ENCODE data around the gene ZNF133.
"Not testable (repeated sequence)": the region's sequence is repeated elsewhere in the genome, so short reads cannot be mapped to it uniquely, and the experiment has no call there.

The ZNF133 gene

GRCh38 chr20:18287915-18288748 lies at the start of gene ZNF133:
Gene ZNF133, plus strand, starts transcription at chr20:18288527. Its CDS starts 17,160 bp downstream, at chr20:18305687.
- peak; percentile 94 for DNase-seq

- DNase-seq, result no peak
These were observed 47.3 kb upstream of the ZNF133 start for GRCh38 chr20:18240997-18241396.

GRCh38 chr20:18243802-18244201 lies 44.5 kb upstream of the ZNF133 start:
- no peak for DNase-seq

- not testable (repeated sequence) for DNase-seq
These were observed 39.8 kb upstream of the ZNF133 start for GRCh38 chr20:18248545-18248944.

GRCh38 chr20:18250217-18250616 lies 38.1 kb upstream of the ZNF133 start:
- DNase-seq, result no peak

- DNase-seq, result no peak
These were observed 35.5 kb upstream of the ZNF133 start for GRCh38 chr20:18252597-18253451.

GRCh38 chr20:18254615-18255014 lies 33.7 kb upstream of the ZNF133 start:
- no peak for DNase-seq

GRCh38 chr20:18255526-18255925 lies 32.8 kb upstream of the ZNF133 start:
- DNase-seq, result no peak

GRCh38 chr20:18256440-18257090 lies 31.8 kb upstream of the ZNF133 start:
- no peak for DNase-seq

- DNase-seq, result no peak
These were observed 30.0 kb upstream of the ZNF133 start for GRCh38 chr20:18258126-18258860.

GRCh38 chr20:18259730-18260129 lies 28.6 kb upstream of the ZNF133 start:
- no peak for DNase-seq

- no peak for DNase-seq
These were observed 24.6 kb upstream of the ZNF133 start for GRCh38 chr20:18263723-18264122.

GRCh38 chr20:18265441-18265840 lies 22.9 kb upstream of the ZNF133 start:
- no peak for DNase-seq

- no peak for DNase-seq
These were observed 22.0 kb upstream of the ZNF133 start for GRCh38 chr20:18266282-18266681.

GRCh38 chr20:18267815-18268214 lies 20.5 kb upstream of the ZNF133 start:
- no peak for DNase-seq

GRCh38 chr20:18271160-18271559 lies 17.2 kb upstream of the ZNF133 start:
- no peak for DNase-seq

- DNase-seq, result no peak
These were observed 15.9 kb upstream of the ZNF133 start for GRCh38 chr20:18272451-18272850.

GRCh38 chr20:18273738-18274137 lies 14.6 kb upstream of the ZNF133 start:
- DNase-seq, result no peak

- not testable (repeated sequence) for DNase-seq
These were observed 12.4 kb upstream of the ZNF133 start for GRCh38 chr20:18275960-18276359.

- peak; percentile 14 for DNase-seq
These were observed 11.5 kb upstream of the ZNF133 start for GRCh38 chr20:18276821-18277220.

- DNase-seq, result no peak
These were observed 9.1 kb upstream of the ZNF133 start for GRCh38 chr20:18279242-18279641.

GRCh38 chr20:18284805-18285533 lies 3.4 kb upstream of the ZNF133 start:
- no peak for DNase-seq
